H1 (cell line): Measurements from ENCODE around the gene HSPA1B. TPM values are rescaled to one million over a fixed set of nuclear protein-coding genes. Genes with fewer than 3 reads are reported as not detected.

ENCODE experiments used
- CTCF ChIA-PET: fragments of 300-600 bp; sonication (Branson Sonifier 250); formaldehyde crosslinking; loops from one replicate; lab custom pipeline; 2021; ENCODE audit not compliant: partially characterized antibody; lab: Charles Lee
- POLR2A ChIA-PET: fragments of 300-600 bp; sonication (Branson Sonifier 250); formaldehyde crosslinking; loops from one replicate; lab custom pipeline; 2021; ENCODE audit warnings: inconsistent platforms; ENCODE audit not compliant: partially characterized antibody; lab: Charles Lee
- DNase-seq, 2 experiments: peaks; one replicate each; pipeline versions ENCODE4 v3.0.0 to v3.0.0-alpha.2; 2010 to 2022; ENCODE audit warnings: low spot score in 2 of 2, low read depth in 1 of 2, mixed read lengths in 1 of 2
- FAIRE-seq: peaks from 2 replicates; lab custom pipeline; 2011; peaks lifted over from hg19 to GRCh38; lab: Jason Lieb, UNC
- H2AFZ ChIP-seq: 2 replicates; pipeline ENCODE4 v1.8.1; 2012; ENCODE audit warnings: low read length, inconsistent platforms
- H2AK5ac ChIP-seq: 2 replicates; pipeline ENCODE4 v1.6.1; 2013; ENCODE audit warnings: low read depth, low read length
- H2BK120ac ChIP-seq: replicated peaks from 2 replicates; pipeline ENCODE3; 2013; ENCODE audit warnings: low read depth, low read length, inconsistent platforms
- H2BK12ac ChIP-seq: 2 replicates; pipeline ENCODE4 v1.6.1; 2013; ENCODE audit warnings: low read depth, low read length
- H2BK15ac ChIP-seq: 2 replicates; pipeline ENCODE4 v1.6.1; 2013; ENCODE audit warnings: low read length
- H2BK20ac ChIP-seq: 2 replicates; pipeline ENCODE4 v1.6.1; 2013; ENCODE audit warnings: low read length
- H2BK5ac ChIP-seq: 2 replicates; pipeline ENCODE4 v1.6.1; 2013; ENCODE audit warnings: low read depth, low read length
- H3K14ac ChIP-seq: 2 replicates; pipeline ENCODE4 v1.6.1; 2013; ENCODE audit warnings: inconsistent platforms; ENCODE audit not compliant: insufficient read length
- H3K18ac ChIP-seq: 2 replicates; pipeline ENCODE4 v1.6.1; 2013; ENCODE audit warnings: low read length; ENCODE audit errors: extremely low read depth
- H3K23ac ChIP-seq: 2 replicates; pipeline ENCODE4 v1.6.1; 2013; ENCODE audit warnings: inconsistent platforms; ENCODE audit not compliant: insufficient read length
- H3K23me2 ChIP-seq: 2 replicates; pipeline ENCODE4 v1.6.1; 2013; ENCODE audit warnings: low read depth, low read length
- H3K27ac ChIP-seq: 2 replicates; pipeline ENCODE4 v1.6.1; 2011; ENCODE audit warnings: low read depth, low read length, inconsistent platforms
- H3K27me3 ChIP-seq, 4 experiments: replicated peaks in 1 of 4; 1 replicate in 1 of 4; 2 replicates in 3 of 4; pipeline versions ENCODE4 v1.6.1 to v1.8.1; 2011 to 2013; ENCODE audit warnings: low read length in 3 of 4, mild to moderate bottlenecking in 3 of 4, inconsistent platforms in 2 of 4, mixed read lengths in 2 of 4, moderate library complexity in 1 of 4; ENCODE audit not compliant: control insufficient read depth in 3 of 4, insufficient read depth in 3 of 4; ENCODE audit errors: extremely low read depth in 1 of 4
- H3K36me3 ChIP-seq, 4 experiments: 2 replicates each; pipeline versions ENCODE4 v1.6.1 to v1.8.1; 2011 to 2013; ENCODE audit warnings: mild to moderate bottlenecking in 4 of 4, low read length in 3 of 4, moderate library complexity in 2 of 4, control low read depth in 1 of 4, inconsistent platforms in 1 of 4; ENCODE audit not compliant: insufficient read depth in 4 of 4, control insufficient read depth in 2 of 4
- H3K4ac ChIP-seq: replicated peaks from 2 replicates; pipeline ENCODE3; 2013; ENCODE audit warnings: low read length, low read depth, mixed read lengths, inconsistent platforms; ENCODE audit not compliant: insufficient read length
- H3K4me1 ChIP-seq, 4 experiments: replicated peaks in 1 of 4; 1 replicate in 1 of 4; 2 replicates in 3 of 4; pipeline versions ENCODE4 v1.6.1 to v1.8.1; 2011 to 2013; ENCODE audit warnings: low read length in 3 of 4, inconsistent platforms in 2 of 4, mixed read lengths in 1 of 4; ENCODE audit not compliant: insufficient read depth in 4 of 4, control insufficient read depth in 3 of 4
- H3K4me2 ChIP-seq, 2 experiments: 2 replicates each; pipeline versions ENCODE4 v1.6.1 to v1.8.1; 2011 to 2013; ENCODE audit warnings: low read depth in 2 of 2, low read length in 2 of 2, control low read depth in 1 of 2, inconsistent platforms in 1 of 2, mild to moderate bottlenecking in 1 of 2; ENCODE audit not compliant: insufficient read depth in 1 of 2
- H3K4me3 ChIP-seq, 4 experiments: fragments of 200-600, 300-600 bp in 1 of 4; sonication (generic), shearing (Covaris generic), sonication (Bioruptor Twin) in 1 of 4; 2 replicates each; pipeline versions ENCODE4 v1.5.1 to v1.8.1; 2011 to 2016; ENCODE audit warnings: low read length in 4 of 4, low read depth in 3 of 4, control low read depth in 2 of 4, inconsistent platforms in 2 of 4, mild to moderate bottlenecking in 2 of 4, mixed read lengths in 1 of 4, moderate library complexity in 1 of 4; ENCODE audit not compliant: insufficient read depth in 2 of 4; ENCODE audit errors: extremely low read depth in 1 of 4
- H3K56ac ChIP-seq: replicated peaks from 2 replicates; pipeline ENCODE3; 2013; ENCODE audit warnings: low read depth, mild to moderate bottlenecking, mixed read lengths, low read length, inconsistent platforms; ENCODE audit not compliant: insufficient read length
- H3K79me1 ChIP-seq: 2 replicates; pipeline ENCODE4 v1.6.1; 2013; ENCODE audit warnings: low read depth, low read length, control low read depth
- H3K79me2 ChIP-seq, 2 experiments: 2 replicates each; pipeline versions ENCODE4 v1.6.1 to v1.8.1; 2012 to 2013; ENCODE audit warnings: low read length in 2 of 2, mild to moderate bottlenecking in 2 of 2, inconsistent platforms in 1 of 2; ENCODE audit not compliant: insufficient read depth in 2 of 2, control insufficient read depth in 1 of 2
- H3K9ac ChIP-seq, 4 experiments: replicated peaks in 1 of 4; 1 replicate in 1 of 4; 2 replicates in 3 of 4; pipeline versions ENCODE4 v1.6.1 to v1.8.1; 2011 to 2013; ENCODE audit warnings: low read depth in 3 of 4, low read length in 3 of 4, control low read depth in 2 of 4, mild to moderate bottlenecking in 2 of 4, moderate library complexity in 2 of 4, inconsistent platforms in 1 of 4; ENCODE audit errors: extremely low read depth in 1 of 4
- H3K9me3 ChIP-seq, 2 experiments: 2 replicates each; pipeline versions ENCODE4 v1.6.1 to v1.8.1; 2012 to 2013; ENCODE audit warnings: mild to moderate bottlenecking in 2 of 2, moderate library complexity in 2 of 2, control low read depth in 1 of 2, inconsistent platforms in 1 of 2, low read depth in 1 of 2, low read length in 1 of 2, mixed read lengths in 1 of 2; ENCODE audit not compliant: insufficient read depth in 2 of 2
- H4K20me1 ChIP-seq, 2 experiments: replicated peaks in 1 of 2; 2 replicates each; pipeline versions ENCODE3 to v1.8.1; 2011 to 2013; ENCODE audit warnings: inconsistent platforms in 2 of 2, low read length in 2 of 2, mild to moderate bottlenecking in 1 of 2; ENCODE audit not compliant: insufficient read depth in 2 of 2, control insufficient read depth in 1 of 2
- H4K5ac ChIP-seq: 2 replicates; pipeline ENCODE4 v1.6.1; 2013; ENCODE audit warnings: low read length, low read depth, mixed read lengths, inconsistent platforms; ENCODE audit not compliant: insufficient read length
- H4K8ac ChIP-seq: 2 replicates; pipeline ENCODE4 v1.8.0; 2013; ENCODE audit warnings: mild to moderate bottlenecking, moderate library complexity, low read length, inconsistent platforms; ENCODE audit not compliant: insufficient read depth; ENCODE audit errors: extremely low read depth
- H4K91ac ChIP-seq: replicated peaks from 2 replicates; pipeline ENCODE3; 2013; ENCODE audit warnings: low read length, mixed read lengths, inconsistent platforms; ENCODE audit not compliant: insufficient read length
- POLR2AphosphoS5 ChIP-seq: IDR thresholded peaks from 2 replicates; pipeline ENCODE4 v1.6.1; 2011; ENCODE audit warnings: low read depth, low read length
- ZNF274 ChIP-seq: IDR thresholded peaks from 2 replicates; pipeline ENCODE4 v1.7.0; 2012; ENCODE audit warnings: low read length, borderline replicate concordance; ENCODE audit errors: extremely low read depth
- WGBS, 2 experiments: shearing (Covaris generic) in 1 of 2; methylation state at CpG; one replicate each; pipeline versions ENCODE4 v1.1.6 to v1.1.7; 2013 to 2015; ENCODE audit warnings: low lambda C conversion rate in 2 of 2, mixed read lengths in 2 of 2, inconsistent platforms in 1 of 2, low coverage in 1 of 2, missing lambda C conversion rate in 1 of 2; ENCODE audit not compliant: insufficient replicate concordance in 2 of 2, insufficient coverage in 1 of 2, insufficient read length in 1 of 2; ENCODE audit errors: extremely low coverage in 1 of 2, missing lambda C conversion rate in 1 of 2; 5-methylcytosine and 5-hydroxymethylcytosine counted together
- polyA plus RNA-seq, 7 experiments: library from polyadenylated mRNA; depleted of rRNA in 3 of 7; stranded (reverse) in 5 of 7; unstranded in 2 of 7; fragments of >200 nt in 5 of 7; fragments of 200-250 nt in 2 of 7; gene quantifications; 1 replicate in 5 of 7; 2 replicates in 1 of 7; 4 replicates in 1 of 7; pipeline versions ENCODE4 v1.2.1 to v1.2.3, GENCODE V29; 2011 to 2013; ENCODE audit warnings: missing spikeins in 2 of 7, mixed read lengths in 2 of 7
- total RNA-seq: library from RNA; stranded (reverse); fragmentation: NEBNext Ultra II Directional; extraction: Animal tissue kit (Norgen Biotek cat#: 25700); gene quantifications from 2 replicates; pipeline ENCODE4 v1.2.1, GENCODE V29; 2021

The HSPA1B gene
- total and polyA plus RNA-seq, 2 of the 8 experiments (the other 6 are each of a cell fraction or from before 2014, with no cell fraction given): 36.6 to 76.6 TPM

DNA sequence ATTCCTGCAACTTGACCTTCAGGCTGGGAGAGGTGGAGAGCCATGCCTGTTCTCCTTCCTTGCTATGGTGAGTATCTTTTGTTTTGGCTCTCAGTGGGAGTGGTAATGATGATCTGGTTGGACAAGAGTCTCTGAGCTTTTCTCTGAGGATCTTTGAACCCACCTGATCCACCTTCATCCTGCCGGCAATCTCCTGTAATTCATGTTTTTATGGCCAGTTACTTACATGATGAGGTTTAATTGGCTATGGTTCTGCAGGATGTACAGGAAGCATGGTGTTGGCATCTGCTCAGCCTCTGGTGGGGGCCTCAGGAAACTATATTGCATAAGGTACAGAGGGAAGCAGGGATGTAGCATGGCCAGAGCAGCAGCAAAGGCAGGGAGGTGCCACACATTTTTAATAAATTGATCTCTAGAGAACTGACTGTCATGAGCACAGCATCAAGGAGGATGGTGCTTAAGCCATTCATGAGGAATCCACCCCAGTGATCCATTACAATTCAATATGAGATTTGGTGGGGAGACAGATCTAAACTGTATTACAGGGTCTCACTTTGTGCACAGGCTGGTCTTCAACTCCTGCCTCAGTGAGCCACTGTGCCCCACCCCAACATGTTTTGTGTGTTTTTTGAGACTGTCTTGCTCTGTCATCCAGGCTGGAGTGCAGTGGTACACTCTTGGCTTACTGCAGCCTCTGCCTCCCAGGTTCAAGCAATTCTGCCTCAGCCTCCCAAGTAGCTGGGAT lies 10.0 kb downstream of the HSPA1B start:
- H4K5ac ChIP-seq: no peak overlapping the region
- peak overlapping the region in 2 of 4 experiments; percentile 20 to 45; a peak in 4 of 7 replicates for H3K9ac ChIP-seq
- peaks cover 34 to 68% (median 48%) of the 10 kb centered on the region in 4 experiments for H3K36me3 ChIP-seq
- peak overlapping the region; percentile 84 to 99 for H3K4me2 ChIP-seq
- H3K27ac ChIP-seq: 0 out of 2 replicates have a peak overlapping the region, but pooled peaks have one; percentile 8
- ChIA-PET POLR2A (interaction anchor here (0.8 to 11.4 kb wide), 27 partner anchors 10 to 240 kb away, joined by 3 to 189 read pairs (median 6); partner anchors contain the start of genes HSPA1A, HSPA1B, HSPA1L and LY6G6D), CTCF (interaction anchor here (0.9 to 4.5 kb wide), 7 partner anchors 11 to 86 kb away, joined by 3 to 15 read pairs (median 5); partner anchors contain the start of genes HSPA1B and NEU1)
- H2BK15ac ChIP-seq: no peak overlapping the region
- no peak overlapping the region for H2AFZ ChIP-seq
- no peak overlapping the region for H4K91ac ChIP-seq
- peaks cover 18 to 23% of the 10 kb centered on the region in 2 experiments for H4K20me1 ChIP-seq
- no peak for FAIRE-seq
- H2BK120ac ChIP-seq: no peak overlapping the region
- no peaks in the 10 kb centered on the region for H3K27me3 ChIP-seq
- 87% methylated on average over 1 of the region's 1 CpG; no CpG with 5 or more reads in 1 of the 2 experiments for WGBS, 2 experiments
- H3K56ac ChIP-seq: no peak overlapping the region
- TF ChIP-seq POLR2AphosphoS5 (0 out of 2 replicates have a peak, but pooled peaks have one; percentile 30), ZNF274 (no peak)
- peaks cover 15% of the 10 kb centered on the region for H3K23me2 ChIP-seq
- H3K18ac ChIP-seq: no peak overlapping the region
- DNase-seq: no peak
- H3K9me3 ChIP-seq: no peaks in the 10 kb centered on the region
- no peak overlapping the region for H2BK20ac ChIP-seq
- H3K4me3 ChIP-seq: peak overlapping the region; percentile 70 to 99 (median 92)
- peak overlapping the region; percentile 26 for H2BK5ac ChIP-seq
- no peak overlapping the region for H4K8ac ChIP-seq
- peaks cover 17 to 37% of the 10 kb centered on the region in 2 experiments for H3K79me2 ChIP-seq
- peaks cover 2 to 9% (median 6%) of the 10 kb centered on the region in 4 experiments; a peak in 4 of 7 replicates for H3K4me1 ChIP-seq
- H3K14ac ChIP-seq: no peak overlapping the region
- H3K79me1 ChIP-seq: peaks cover 3% of the 10 kb centered on the region; the same call in 1 of the 2 replicates
- H2BK12ac ChIP-seq: no peak overlapping the region
- H3K23ac ChIP-seq: no peak overlapping the region
- no peak overlapping the region for H2AK5ac ChIP-seq
- no peak overlapping the region for H3K4ac ChIP-seq
